ENCODE data around the gene ITGAD.
A peak's percentile ranks its signal among the peaks of the same experiment; 100 is the strongest.

ITGAD gene

DNA sequence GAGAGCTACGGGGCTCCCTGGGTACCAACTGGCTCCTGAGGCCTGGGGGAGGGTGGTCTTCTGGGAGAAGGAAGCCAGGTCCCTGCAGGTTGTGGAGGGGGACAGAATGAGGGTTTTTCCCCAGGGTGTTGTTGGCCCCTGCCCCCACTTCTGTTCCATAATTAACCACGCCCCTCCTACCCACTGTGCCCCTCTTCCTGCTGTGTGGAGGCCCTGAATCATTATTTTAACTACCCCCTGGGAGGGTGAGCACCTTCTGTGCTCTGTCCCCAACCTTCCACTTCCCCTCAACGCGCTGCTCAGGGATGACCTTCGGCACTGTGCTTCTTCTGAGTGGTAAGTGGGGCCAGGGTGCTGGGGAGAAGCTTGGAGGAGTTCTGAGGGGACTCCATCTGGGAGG is at the start of gene ITGAD:
Gene ITGAD (plus strand): TSS at position 280 of the 400 bp plus-strand sequence. CDS start 26 bp downstream, at position 306.
- DNase-seq (ENCODE audit: low spot score) = no peak

DNA sequence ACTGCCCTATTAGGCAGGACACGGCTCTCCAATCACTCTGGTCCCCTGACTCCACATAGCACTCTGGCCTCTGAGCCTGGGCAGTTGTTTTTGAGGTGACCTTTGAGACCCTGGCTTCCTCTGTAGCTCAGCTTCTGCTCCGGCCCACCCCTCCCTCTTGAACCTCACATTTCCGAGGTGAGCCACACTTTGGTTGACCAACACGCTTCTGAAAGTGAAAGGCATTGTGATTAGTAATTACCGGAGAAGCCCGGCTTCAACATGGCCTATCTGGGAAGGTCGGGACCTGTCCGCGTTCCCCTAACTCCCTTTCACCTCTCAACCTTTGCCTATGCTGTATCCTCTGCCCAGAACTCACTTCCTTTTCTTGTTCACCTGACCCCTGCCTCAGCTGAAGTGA is 48.4 kb upstream of the ITGAD start:
- no peak for DNase-seq (ENCODE audit: low spot score)

DNA sequence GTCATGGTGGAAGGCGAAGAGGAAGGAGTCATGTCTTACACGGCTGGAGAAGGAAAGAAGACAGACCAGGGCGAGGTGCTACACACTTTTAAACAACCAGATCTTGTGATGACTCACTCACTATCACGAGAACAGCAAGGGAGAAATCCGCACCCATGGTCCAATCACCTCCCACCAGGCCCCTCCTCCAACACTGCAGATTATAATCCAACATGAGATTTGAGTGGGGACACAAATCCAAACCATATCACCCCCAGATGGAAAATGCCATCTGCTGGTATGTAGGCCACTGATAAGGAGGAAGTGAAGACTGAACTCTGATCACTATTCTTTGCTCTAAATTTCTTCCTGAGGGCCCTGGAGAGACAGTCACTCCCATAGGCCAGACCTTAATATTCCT is 45.7 kb upstream of the ITGAD start:
- no peak for DNase-seq (ENCODE audit: low spot score)

DNA sequence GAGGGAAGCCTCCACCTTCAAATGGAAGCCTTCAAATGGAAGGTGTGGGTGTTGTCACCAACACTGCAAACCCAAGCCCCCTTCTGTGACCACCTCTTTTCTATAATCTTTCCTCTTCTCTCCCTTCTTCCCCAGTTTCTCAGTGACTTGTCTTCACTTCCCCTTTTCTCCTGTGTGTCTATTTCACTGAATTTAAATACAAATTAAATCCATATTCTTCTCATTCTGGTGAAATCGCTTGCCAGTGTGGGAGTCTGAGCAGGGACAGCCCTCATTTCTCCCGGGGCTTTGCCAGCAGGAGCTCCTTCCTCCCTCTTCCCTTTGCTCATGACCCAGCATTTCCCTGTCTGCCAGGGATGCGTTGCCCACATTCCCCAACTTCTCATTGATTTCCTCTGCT is 44.6 kb upstream of the ITGAD start:
- no peak for DNase-seq (ENCODE audit: low spot score)

DNA sequence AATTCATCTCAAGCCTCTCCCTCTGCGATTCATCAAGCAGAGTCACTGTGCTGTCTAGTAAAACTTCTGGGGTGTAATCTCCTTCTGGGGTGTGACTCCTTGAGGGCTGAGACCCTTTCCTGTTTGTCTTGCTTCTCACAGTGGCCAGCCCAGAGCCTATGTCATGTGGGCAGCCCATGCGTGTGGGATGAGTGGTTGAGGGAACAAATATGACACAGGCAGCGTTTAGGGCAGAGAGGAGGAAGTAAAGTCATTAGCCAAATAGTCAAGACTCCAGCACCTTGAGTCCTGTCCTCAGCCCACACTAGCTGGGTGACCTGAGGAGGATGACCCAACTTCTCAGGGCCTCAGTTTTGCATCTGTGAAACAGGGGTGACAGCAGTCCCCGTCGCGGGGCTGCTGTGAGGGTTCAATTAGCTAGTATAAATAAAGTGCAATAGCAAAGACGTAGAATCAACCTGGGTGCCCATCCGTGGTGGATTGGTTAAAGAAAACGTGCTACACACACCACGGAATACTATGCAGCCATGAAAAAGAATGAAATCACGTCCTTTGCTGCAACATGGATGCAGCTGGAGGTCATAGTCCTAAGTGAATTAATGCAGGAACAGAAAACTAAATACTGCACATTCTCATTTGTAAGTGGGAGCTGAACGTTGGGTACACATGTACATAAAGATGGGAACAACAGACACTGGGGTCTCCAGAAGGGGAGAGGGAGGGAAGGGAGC is 42.7 kb upstream of the ITGAD start:
- peak; percentile 26 for DNase-seq (ENCODE audit: low spot score)

DNA sequence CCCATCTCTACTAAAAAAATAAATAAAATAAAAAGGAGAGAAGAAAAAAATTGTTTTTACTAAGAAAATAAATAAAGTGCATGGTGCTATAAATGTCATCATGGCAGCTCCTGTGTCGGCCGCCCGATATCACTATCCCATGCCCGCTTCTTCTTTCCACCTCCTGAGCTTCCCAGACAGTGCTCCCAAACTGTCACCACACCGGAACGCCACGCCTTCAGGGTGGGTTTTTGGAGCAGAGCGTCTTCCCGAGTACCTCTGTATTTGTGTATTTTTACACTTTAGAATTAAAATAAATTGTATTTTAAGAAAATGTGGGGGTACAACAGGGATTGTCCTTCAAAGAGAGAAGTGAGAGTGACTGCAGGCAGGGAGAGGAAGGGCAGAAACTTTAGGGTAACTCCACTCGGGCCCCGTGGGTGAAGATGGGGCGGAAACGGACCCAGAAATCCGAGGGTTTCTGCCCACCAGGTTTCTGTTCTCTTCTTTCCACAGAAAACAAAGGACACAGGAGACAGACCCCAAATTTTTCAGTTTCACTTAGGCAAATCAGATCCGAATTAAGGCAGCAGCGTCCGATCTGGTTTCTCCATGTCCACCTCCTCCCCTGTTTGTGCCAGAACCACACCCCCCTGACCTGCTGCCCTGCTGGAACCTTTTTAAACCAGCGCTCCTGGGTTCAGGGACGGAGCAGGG is 41.7 kb upstream of the ITGAD start:
- peak; percentile 21 for DNase-seq (ENCODE audit: low spot score)

DNA sequence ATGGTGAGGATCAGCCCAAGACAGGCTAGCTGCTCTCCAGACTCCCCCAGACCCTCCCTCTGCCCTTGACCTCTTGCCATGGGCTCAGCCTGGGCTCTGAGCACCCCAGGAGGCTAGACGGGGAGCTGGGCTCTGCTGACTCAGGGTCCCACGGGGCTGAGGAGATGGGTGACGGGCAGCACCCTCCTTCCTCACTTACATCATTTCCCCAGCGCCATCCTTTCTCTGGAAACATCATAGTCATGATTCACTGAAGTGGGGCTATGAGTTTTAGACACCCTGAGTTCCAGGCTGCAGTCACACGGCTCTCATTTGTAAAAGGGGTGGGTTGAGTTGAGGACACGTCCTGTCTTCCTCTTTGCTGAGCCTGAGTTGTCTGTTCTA is 41.2 kb upstream of the ITGAD start:
- peak; percentile 29 for DNase-seq (ENCODE audit: low spot score)

DNA sequence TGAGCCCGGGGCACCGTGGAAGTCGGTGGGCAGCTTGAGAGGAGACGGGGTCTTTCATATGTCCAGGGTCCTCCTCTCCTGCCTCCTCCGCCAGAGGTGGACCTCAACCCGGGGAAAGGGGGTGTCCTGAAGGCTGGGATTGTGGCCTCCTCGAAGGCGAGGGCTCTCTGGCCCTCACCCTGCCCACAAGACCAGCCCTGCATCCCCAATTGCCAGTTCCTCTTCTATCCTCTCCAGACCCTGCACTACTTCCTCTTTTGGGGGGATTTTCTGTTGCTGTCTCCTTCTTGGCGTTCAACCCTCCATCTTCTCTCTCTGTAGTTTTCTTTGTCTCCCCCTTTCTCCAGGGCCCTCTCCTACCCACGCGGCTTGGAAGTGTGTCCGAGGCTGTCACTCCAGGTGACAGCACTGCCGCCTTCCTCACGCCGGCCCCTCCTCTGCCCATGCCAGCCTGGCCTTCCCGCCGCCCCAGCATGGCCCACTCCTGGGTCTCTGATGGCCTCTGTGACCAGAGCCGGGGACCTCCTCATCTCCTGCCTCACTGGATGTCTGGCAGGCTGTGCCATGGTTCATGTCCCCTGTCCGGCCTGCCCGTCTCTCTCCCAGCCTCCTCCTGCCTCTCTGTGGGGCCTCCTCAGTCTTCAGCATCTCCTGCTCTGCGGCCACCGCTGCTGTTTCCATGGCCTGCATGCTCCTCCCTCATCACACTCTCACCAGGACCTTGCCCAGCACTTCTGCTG is 40.6 kb upstream of the ITGAD start:
- peak; percentile 44 for DNase-seq (ENCODE audit: low spot score)

DNA sequence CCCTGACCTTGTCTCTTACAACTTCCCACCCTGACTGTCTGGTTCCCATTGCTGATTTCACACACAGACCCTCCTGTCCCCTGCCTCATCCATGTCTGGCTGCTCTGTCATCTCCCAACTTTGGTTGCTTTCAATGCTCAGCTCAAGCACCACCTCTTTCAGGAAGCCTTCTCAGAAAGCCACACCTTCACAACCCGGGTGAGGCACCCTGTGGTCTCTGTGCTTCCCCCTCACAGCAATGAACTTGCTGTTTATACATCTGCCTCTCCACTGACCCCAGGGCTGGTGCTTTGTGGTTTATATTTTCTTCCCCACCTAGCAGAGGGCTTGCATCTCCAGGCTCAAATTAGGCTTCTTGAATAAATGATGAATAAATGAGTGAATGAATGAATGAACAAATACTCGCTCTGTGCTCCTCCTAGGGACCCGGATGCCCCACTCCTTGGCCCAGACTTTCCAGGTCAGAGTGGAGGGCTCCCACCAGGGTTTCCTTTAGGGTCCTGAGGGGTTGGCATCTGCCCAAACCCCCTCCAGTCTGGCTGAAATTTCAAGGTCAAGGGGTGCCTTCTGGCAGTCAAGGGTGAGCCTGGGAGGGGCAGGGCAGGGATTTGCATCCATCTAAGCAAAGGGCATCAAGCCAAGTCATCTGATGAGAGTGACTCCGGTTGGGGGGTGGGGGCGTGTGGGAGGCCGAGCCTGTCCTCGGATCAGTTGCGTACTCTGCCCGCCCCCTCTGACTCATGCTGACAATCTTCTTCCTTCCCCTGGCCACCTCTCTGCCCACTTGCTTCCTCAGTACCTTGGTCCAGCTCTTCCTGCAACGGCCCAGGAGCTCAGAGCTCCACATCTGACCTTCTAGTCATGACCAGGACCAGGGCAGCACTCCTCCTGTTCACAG is 38.5 kb upstream of the ITGAD start, which contains the start of gene ITGAX:
Gene ITGAX (plus strand): TSS at position 783 of the 898 bp plus-strand sequence. CDS start 79 bp downstream, at position 862.
- DNase-seq (ENCODE audit: low spot score) = peak; percentile 51

DNA sequence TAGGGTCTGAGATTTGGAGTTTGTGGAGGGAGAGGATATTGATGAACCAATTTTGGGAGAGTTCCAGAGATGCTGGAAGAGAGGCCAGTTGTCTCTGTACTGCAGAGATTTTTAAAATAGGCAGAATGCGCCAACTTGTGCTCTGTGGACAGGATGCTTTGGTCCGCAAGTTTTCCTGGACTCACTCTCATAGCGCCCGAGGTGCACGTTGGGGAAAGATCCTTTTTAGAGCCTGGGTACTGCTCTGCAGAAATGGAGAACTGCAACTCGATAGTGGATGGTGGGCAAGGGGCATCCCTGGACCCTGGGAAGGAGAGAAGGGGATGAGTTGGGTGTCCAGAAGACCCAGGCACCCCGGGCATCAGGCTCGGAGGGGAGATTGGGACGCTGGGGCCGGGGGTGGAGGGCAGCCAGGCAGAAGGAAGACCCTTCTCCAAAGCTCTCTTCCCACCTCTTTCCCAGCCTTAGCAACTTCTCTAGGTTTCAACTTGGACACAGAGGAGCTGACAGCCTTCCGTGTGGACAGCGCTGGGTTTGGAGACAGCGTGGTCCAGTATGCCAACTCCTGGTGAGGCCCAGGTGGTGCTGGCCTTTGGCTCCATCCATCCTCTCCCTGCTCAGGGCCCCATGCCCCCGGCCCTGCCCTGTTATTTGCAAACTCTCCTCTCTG is 37.6 kb upstream of the ITGAD start:
- DNase-seq (ENCODE audit: low spot score) = no peak

DNA sequence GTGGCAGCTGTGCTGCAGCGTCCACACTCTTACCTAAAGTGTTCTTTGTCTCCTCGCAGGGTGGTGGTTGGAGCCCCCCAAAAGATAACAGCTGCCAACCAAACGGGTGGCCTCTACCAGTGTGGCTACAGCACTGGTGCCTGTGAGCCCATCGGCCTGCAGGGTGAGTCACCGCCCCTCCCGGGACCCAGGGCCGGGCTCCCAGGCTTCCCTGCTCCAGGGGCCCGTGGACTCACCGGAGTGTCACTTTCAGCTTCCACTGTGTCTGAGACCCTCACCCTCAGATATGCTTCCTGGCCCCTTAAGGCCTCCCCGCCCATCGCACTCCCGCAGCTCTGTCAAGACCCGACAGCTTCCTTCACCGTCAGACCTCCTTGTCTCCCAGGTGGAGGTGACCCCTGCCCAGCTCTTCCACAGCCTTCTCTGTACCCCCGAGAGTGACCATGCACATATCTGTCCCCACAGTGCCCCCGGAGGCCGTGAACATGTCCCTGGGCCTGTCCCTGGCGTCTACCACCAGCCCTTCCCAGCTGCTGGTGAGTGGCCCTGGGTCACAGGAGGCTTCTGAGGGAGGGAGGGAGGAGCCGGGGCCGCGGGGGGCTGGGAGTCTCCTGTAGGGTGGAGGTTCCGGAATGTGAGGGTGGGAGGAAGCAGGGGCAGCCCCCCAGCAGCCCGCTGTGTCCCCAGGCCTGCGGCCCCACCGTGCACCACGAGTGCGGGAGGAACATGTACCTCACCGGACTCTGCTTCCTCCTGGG is 36.4 kb upstream of the ITGAD start:
- DNase-seq (ENCODE audit: low spot score) = no peak

DNA sequence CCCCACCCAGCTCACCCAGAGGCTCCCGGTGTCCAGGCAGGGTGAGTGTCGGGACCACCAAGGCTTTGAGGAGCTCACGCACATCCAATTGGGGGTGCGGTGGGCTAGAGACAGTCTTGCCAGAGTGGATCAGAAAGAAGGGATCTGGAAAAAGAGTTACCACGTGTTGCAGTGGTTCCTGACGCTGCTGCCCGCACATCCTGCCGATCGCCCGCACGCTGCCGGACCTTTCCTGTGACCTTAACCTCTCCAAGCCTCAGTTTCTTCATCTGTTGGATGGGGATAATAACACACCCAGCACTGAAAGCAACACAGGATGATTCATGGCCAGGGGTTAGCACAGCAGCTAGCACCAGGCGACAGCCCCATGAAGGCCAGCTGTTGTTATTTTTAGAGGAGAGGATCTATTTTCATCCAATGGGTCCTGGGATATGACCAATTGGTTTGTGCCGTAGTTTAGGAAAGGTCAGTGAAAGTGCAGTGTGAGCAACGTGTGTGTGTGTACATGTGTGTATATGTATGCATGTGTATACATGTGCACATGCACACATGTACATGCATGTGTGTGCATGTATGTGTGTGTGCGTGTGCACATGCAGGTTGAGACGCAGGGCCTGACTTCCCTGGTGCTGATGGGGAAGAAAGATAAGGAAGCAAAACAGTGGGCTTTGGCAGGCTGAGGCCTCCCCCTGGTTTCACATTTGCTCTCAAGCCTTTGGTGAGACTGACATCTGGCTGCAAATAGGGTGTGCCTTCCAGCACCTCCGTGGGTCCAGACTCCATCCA is 35.6 kb upstream of the ITGAD start:
- peak; percentile 35 for DNase-seq (ENCODE audit: low spot score)

DNA sequence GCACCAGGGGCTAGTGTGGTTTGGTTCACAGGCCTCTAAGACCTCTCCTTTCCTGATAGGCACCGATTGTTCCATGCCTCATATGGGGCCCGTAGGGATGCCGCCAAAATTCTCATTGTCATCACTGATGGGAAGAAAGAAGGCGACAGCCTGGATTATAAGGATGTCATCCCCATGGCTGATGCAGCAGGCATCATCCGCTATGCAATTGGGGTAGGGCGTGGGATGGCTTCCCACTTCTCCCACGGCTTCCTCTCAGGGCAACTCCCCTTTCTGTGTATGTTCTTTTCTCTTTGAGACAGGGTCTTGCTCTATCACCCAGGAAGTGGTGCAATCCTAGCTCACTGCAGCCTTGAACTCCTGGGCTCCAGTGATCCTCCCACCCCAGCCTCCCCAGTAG is 32.9 kb upstream of the ITGAD start:
- DNase-seq (ENCODE audit: low spot score) = no peak

DNA sequence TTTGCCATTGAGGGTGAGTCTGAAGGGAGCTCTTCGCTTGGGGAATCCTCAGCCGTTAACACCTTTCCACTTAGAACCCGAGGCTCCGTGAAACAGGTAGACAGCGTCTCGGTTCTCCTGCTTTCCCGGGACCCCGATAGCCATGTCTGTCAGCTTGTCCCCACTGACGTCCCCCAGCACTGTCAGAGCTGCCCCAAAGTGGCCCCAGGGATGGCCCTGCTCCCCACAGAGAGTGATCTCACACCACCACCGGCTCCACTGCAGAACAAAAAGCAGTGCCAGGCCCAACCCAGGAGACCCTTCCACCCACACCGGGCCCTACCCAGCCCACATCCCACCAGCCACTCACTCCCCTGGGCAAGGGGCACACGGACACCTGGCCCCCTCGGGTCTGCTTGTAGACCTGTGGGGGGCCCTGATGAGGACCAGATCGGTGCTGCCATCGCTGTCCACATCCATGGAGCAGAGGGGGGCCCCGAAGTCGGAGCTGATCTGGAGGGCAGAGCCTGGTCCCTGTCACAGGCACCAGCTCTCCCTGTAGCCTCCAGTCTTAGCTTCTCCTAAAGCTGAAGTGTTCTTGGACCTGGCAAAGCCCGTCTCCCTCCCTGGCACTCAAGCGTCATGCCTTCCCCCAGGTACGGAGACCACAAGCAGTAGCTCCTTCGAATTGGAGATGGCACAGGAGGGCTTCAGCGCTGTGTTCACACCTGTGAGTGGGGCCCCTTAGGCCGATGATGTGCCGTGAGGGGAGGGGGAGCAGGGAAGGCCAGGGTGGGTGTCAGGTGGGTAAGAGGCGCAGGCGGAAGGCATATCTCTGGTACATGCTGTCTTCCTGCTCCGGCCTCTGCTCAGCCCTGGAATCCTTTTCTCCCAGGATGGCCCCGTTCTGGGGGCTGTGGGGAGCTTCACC is 31.7 kb upstream of the ITGAD start:
- DNase-seq (ENCODE audit: low spot score) = no peak

DNA sequence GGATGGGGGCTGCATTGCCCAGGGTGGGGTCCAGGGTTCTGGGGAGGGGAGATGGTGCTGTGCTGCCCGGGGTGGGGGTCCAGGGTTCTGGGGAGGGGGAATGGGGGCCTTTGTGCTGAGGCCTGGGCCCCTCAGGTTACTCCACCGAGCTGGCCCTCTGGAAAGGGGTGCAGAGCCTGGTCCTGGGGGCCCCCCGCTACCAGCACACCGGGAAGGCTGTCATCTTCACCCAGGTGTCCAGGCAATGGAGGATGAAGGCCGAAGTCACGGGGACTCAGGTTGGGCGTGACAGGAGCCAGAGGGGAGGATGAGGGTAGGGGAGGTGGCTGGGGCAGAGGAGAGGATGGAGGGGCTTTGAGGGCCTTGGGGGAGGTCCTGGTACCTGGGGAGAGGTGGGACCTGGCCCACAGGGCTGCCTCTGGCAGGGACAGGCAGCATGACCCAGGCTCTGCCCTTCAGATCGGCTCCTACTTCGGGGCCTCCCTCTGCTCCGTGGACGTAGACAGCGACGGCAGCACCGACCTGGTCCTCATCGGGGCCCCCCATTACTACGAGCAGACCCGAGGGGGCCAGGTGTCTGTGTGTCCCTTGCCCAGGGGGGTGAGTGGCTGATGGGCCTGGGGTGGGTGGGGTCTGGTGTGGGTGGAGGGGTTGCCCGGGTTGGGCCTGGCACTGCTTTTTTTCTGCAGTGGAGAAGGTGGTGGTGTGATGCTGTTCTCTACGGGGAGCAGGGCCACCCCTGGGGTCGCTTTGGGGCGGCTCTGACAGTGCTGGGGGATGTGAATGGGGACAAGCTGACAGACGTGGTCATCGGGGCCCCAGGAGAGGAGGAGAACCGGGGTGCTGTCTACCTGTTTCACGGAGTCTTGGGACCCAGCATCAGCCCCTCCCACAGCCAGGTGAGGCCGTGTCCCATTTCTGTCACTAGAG is 30.4 kb upstream of the ITGAD start:
- no peak for DNase-seq (ENCODE audit: low spot score)

DNA sequence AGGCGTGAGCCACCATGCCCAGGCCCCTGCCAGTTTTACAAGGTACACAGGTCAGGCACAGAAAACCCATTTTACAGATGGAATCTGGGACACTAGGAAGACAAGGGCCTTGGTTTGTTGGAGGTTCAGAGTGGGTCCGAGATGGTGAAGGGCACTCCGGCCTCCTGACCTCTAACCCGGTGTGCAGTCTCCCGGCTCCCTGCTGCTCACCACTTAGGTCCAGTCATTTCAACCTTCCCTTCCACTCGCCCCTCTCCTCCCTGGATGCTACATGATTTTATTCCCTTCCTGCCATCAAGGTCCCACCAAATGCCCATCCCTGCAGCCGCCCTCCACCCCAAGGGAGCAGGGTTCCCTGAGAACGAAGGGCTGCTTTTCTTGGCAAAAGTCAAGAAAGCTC is 29.4 kb upstream of the ITGAD start:
- no peak for DNase-seq (ENCODE audit: low spot score)

DNA sequence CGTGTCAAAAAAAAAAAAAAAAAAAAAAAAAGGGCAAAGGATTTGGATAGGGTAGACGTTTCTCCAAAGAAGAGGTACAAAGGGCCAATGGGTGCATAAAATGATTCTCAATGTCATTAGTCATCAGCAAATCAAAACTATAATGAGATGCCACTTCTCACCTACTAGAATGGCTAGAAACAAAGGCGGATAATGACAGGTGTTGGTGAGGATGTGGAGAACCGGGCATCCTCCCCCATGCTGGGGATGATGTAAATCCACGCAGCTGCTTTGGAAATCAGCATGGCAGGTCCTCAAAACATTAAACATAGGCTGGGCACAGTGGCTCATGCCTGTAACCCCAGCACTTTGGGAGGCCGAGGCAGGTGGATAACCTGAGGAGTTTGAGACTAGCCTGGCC is 28.7 kb upstream of the ITGAD start:
- DNase-seq (ENCODE audit: low spot score) = no peak
